C4-2B (cell line): ENCODE measurements around the gene CHURC1.

Experiments used
- CTCF ChIP-seq: fragments of 450-650 bp; conservative IDR thresholded peaks from 2 replicates; pipeline ENCODE4 v1.5.1; 2017; ENCODE audit warnings: mild to moderate bottlenecking
- ZFX ChIP-seq: fragments of 450-650 bp; IDR thresholded peaks from 2 replicates; pipeline ENCODE4 v1.6.1; 2017

- TF ChIP-seq CTCF (no peak), ZFX (no peak)
Measured at GRCh38 chr14:64940336-64940910, 26.2 kb downstream of the CHURC1 start.
